Endodermal cell (in vitro differentiated cells): ENCODE results near the gene CD70. TPM values are rescaled to one million over a fixed set of nuclear protein-coding genes. Genes with fewer than 3 reads are reported as not detected.

Experiments used
- DNase-seq: peaks from one replicate; pipeline ENCODE4 v3.0.0-alpha.2; 2017
- H3K27ac ChIP-seq: 2 replicates; pipeline ENCODE4 v1.5.1; 2013; ENCODE audit warnings: mild to moderate bottlenecking, low read depth, low read length, moderate library complexity
- H3K27me3 ChIP-seq: 2 replicates; pipeline ENCODE4 v1.6.1; 2013; ENCODE audit warnings: mild to moderate bottlenecking, low read length, moderate library complexity; ENCODE audit not compliant: insufficient read depth, control insufficient read depth, poor library complexity, severe bottlenecking
- H3K36me3 ChIP-seq: 2 replicates; pipeline ENCODE4 v1.7.0; 2013; ENCODE audit warnings: mild to moderate bottlenecking, low read length, moderate library complexity; ENCODE audit not compliant: control insufficient read depth, insufficient read depth
- H3K4me1 ChIP-seq: one replicate; pipeline ENCODE4 v1.7.0; 2013; ENCODE audit warnings: low read length; ENCODE audit not compliant: control insufficient read depth, insufficient read depth
- H3K4me3 ChIP-seq: 2 replicates; pipeline ENCODE4 v1.5.1; 2013; ENCODE audit warnings: mild to moderate bottlenecking, low read length, moderate library complexity
- H3K9ac ChIP-seq: 2 replicates; pipeline ENCODE4 v1.6.1; 2013; ENCODE audit warnings: mild to moderate bottlenecking, low read length, moderate library complexity; ENCODE audit not compliant: poor library complexity, severe bottlenecking; ENCODE audit errors: extremely low read depth
- H3K9me3 ChIP-seq: 2 replicates; pipeline ENCODE4 v1.6.1; 2013; ENCODE audit warnings: mild to moderate bottlenecking, low read length, moderate library complexity; ENCODE audit not compliant: control insufficient read depth
- H3K27ac Mint-ChIP-seq: 2 replicates; pipeline ENCODE4 v1.8.0; 2020; ENCODE audit warnings: mixed read lengths
- H3K27me3 Mint-ChIP-seq: 2 replicates; pipeline ENCODE4 v1.8.0; 2021; ENCODE audit warnings: mild to moderate bottlenecking, mixed read lengths; ENCODE audit not compliant: insufficient read depth
- H3K36me3 Mint-ChIP-seq: 2 replicates; pipeline ENCODE4 v1.8.0; 2020; ENCODE audit warnings: low read depth, mixed read lengths
- H3K4me1 Mint-ChIP-seq: 2 replicates; pipeline ENCODE4 v1.8.0; 2020; ENCODE audit warnings: mixed read lengths
- H3K4me3 Mint-ChIP-seq: 2 replicates; pipeline ENCODE4 v1.8.0; 2020; ENCODE audit warnings: mild to moderate bottlenecking, moderate library complexity, mixed read lengths
- H3K9me3 Mint-ChIP-seq: 2 replicates; pipeline ENCODE4 v1.8.0; 2020; ENCODE audit warnings: mild to moderate bottlenecking, mixed read lengths
- WGBS, 2 experiments: methylation state at CpG; one replicate each; pipeline versions ENCODE4 v1.1.5 to v1.1.7; 2013; ENCODE audit warnings: missing lambda C conversion rate in 2 of 2, mixed read lengths in 1 of 2; ENCODE audit not compliant: insufficient coverage in 1 of 2, insufficient read length in 1 of 2; 5-methylcytosine and 5-hydroxymethylcytosine counted together
- total RNA-seq, 2 donors: library from RNA; stranded (reverse); fragmentation: NEBNext Ultra II Directional in 1 of 2; extraction: Animal tissue kit (Norgen Biotek cat#: 25700) in 1 of 2; gene quantifications; 2 replicates in 1 of 2; 3 replicates in 1 of 2; pipeline ENCODE4 v1.2.1, GENCODE V29; 2021
- TF ChIP-seq, protein P1 (sequence below): fragments of 200-600 bp; sonication (generic); conservative IDR thresholded peaks from 2 replicates; pipeline ENCODE4 v1.5.0; 2021; ENCODE audit warnings: antibody characterized with exemption, mild to moderate bottlenecking

The CD70 gene
- total RNA-seq, 2 donors from 2014 or later, result 0.92 to 1.8 TPM

DNA sequence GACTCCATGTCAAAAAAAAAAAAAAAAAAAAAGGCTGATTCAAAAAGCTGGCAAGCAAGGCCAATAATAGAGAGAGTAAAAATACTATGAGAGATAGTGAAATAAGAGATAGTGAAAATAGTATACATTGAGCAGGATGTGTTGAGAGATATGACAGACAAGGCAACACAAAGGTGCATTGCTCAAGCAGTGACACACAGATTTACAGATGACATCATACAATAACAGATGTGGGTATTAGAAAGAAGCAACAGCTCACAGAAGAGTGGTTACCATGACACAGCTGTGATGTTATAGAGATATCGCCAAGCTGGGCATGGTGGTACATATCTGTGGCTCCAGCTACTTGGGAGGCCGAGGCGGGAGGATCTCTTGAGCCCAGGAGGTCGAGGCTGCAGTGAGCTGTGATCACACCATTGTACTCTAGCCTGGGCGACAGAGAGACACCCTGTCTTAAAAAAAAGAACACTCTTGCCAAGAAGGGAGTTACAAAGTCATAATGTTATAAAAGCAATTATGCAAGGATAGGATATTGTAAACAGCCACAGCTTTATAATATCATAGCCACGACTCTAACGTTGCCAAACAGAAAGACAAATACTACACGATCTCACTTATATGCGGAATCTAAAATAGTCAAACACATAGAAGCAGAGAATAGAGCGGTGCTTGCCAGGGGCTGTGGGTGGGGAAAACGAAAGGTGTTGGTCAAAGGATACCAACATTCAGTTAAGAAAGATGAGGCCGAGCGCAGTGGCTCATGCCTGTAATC, 49.8 kb downstream of the CD70 start:
- Histone ChIP-seq H3K36me3 (no peaks in the 10 kb centered on the region), H3K27ac (no peak overlapping the region), H3K9me3 (peaks cover 27% of the 10 kb centered on the region), H3K9ac (no peak overlapping the region), H3K4me3 (no peak overlapping the region), H3K27me3 (no peaks in the 10 kb centered on the region), H3K4me1 (no peaks in the 10 kb centered on the region)
- TF ChIP-seq, protein P1, sequence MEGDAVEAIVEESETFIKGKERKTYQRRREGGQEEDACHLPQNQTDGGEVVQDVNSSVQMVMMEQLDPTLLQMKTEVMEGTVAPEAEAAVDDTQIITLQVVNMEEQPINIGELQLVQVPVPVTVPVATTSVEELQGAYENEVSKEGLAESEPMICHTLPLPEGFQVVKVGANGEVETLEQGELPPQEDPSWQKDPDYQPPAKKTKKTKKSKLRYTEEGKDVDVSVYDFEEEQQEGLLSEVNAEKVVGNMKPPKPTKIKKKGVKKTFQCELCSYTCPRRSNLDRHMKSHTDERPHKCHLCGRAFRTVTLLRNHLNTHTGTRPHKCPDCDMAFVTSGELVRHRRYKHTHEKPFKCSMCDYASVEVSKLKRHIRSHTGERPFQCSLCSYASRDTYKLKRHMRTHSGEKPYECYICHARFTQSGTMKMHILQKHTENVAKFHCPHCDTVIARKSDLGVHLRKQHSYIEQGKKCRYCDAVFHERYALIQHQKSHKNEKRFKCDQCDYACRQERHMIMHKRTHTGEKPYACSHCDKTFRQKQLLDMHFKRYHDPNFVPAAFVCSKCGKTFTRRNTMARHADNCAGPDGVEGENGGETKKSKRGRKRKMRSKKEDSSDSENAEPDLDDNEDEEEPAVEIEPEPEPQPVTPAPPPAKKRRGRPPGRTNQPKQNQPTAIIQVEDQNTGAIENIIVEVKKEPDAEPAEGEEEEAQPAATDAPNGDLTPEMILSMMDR, result no peak
- peaks cover 26% of the 10 kb centered on the region for H3K9me3 Mint-ChIP-seq
- H3K27ac Mint-ChIP-seq, result no peak overlapping the region
- no peak for DNase-seq
- no peaks in the 10 kb centered on the region for H3K4me1 Mint-ChIP-seq
- no peak overlapping the region for H3K4me3 Mint-ChIP-seq
- peaks cover 21% of the 10 kb centered on the region for H3K27me3 Mint-ChIP-seq
- WGBS, 2 experiments, result 66 to 73% methylated on average over 9 to 13 of the region's 13 CpGs
- no peaks in the 10 kb centered on the region for H3K36me3 Mint-ChIP-seq

DNA sequence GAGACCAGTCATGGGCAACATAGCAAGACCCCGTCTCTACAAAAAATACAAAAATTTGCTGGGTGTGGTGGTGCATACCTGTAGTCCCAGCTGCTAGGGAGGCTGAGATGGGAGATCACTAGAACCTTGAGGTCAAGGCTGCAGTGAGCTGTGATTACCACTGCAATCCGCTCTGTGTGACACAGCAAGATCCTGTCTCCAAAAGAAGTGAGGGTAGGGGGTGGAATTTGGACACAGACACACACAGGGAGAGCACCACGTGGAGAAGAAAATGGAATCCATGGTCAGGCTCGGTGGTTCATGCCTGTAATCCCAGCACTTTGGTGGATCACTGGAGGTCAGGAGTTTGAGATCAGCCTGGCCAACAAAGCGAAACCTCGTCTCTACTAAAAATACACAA, 51.4 kb downstream of the CD70 start:
- H3K36me3 ChIP-seq, result no peaks in the 10 kb centered on the region
- TF ChIP-seq, protein P1, result no peak
- DNase-seq, result no peak
- no peaks in the 10 kb centered on the region for H3K4me1 ChIP-seq
- no peak overlapping the region for H3K27ac ChIP-seq
- H3K4me3 Mint-ChIP-seq, result no peak overlapping the region
- no peak overlapping the region for H3K4me3 ChIP-seq
- no peak overlapping the region for H3K9ac ChIP-seq
- peaks cover 31% of the 10 kb centered on the region for H3K9me3 Mint-ChIP-seq
- no peaks in the 10 kb centered on the region for H3K36me3 Mint-ChIP-seq
- peaks cover 34% of the 10 kb centered on the region for H3K27me3 Mint-ChIP-seq
- H3K27ac Mint-ChIP-seq, result no peak overlapping the region
- WGBS, 2 experiments, result 75% methylated on average over 5 to 6 of the region's 6 CpGs
- H3K9me3 ChIP-seq, result peaks cover 27% of the 10 kb centered on the region
- peaks cover under 1% of the 10 kb centered on the region for H3K4me1 Mint-ChIP-seq
- no peaks in the 10 kb centered on the region for H3K27me3 ChIP-seq

Other genes starting within 250 kb of the CD70 start
- gene CLPP, start 229.6 kb downstream of the CD70 start, total RNA-seq, result 10 to 100 TPM; 79.8 to 87.7 TPM
- gene ALKBH7, start 218.4 kb downstream of the CD70 start, total RNA-seq, result 10 to 100 TPM; 80.0 to 98.3 TPM
- 1 to 10 TPM; 1.9 to 2.7 TPM for gene PSPN, start 215.2 kb downstream of the CD70 start, total RNA-seq
- gene GTF2F1, start 198.0 kb downstream of the CD70 start, total RNA-seq, result 10 to 100 TPM; 59.2 to 66.4 TPM
- gene KHSRP, start 166.3 kb downstream of the CD70 start, total RNA-seq, result 100 to 1,000 TPM; 454 to 476 TPM
- gene SLC25A41, start 157.4 kb downstream of the CD70 start, total RNA-seq, result under 1 TPM in 1 of 2 donors, not detected in 1; 0.46 TPM
- gene SLC25A23, start 131.4 kb downstream of the CD70 start, total RNA-seq, result 10 to 100 TPM; 34.9 to 39.5 TPM
- gene CRB3, start 126.9 kb downstream of the CD70 start, total RNA-seq, result 10 to 100 TPM; 46.4 to 50.9 TPM
- 1 to 10 TPM; 1.7 to 2.1 TPM for gene DENND1C, start 109.4 kb downstream of the CD70 start, total RNA-seq
- 1 to 10 TPM; 5.2 to 7.5 TPM for gene TUBB4A, start 88.8 kb downstream of the CD70 start, total RNA-seq
- gene TNFSF9, start 60.1 kb downstream of the CD70 start, total RNA-seq, result 1 to 10 TPM in 1 of 2 donors, under 1 TPM in 1; 0.68 to 3.9 TPM
- gene TNFSF14, start 79.0 kb upstream of the CD70 start, total RNA-seq, result under 1 TPM; 0.18 to 0.88 TPM
- gene C3, start 129.5 kb upstream of the CD70 start, total RNA-seq, result 10 to 100 TPM; 13.7 to 23.5 TPM
- gene GPR108, start 146.4 kb upstream of the CD70 start, total RNA-seq, result 10 to 100 TPM; 61.4 to 67.2 TPM
- 100 to 1,000 TPM; 111 to 116 TPM for gene TRIP10, start 148.5 kb upstream of the CD70 start, total RNA-seq
- 10 to 100 TPM; 10.7 to 16.4 TPM for gene SH2D3A, start 176.3 kb upstream of the CD70 start, total RNA-seq
- gene VAV1, start 181.6 kb upstream of the CD70 start, total RNA-seq, result not detected